ENCODE data around the gene COQ8B. TPM values are rescaled to one million over a fixed set of nuclear protein-coding genes. Genes with fewer than 3 reads are reported as not detected.

Gene COQ8B
- total RNA-seq, 1 donor from 2014 or later: 49.9 TPM

- Mint-ChIP-seq H3K27me3 (ENCODE audit: unreplicated experiment) (peaks cover 9% of the 10 kb centered on the region), H3K4me3 (ENCODE audit: unreplicated experiment) (peak overlapping the region; percentile 80), H3K4me1 (ENCODE audit: low read depth, unreplicated experiment) (peaks cover 23% of the 10 kb centered on the region), H3K9me3 (ENCODE audit: unreplicated experiment) (peaks cover 12% of the 10 kb centered on the region), H3K36me3 (ENCODE audit: unreplicated experiment) (no peaks in the 10 kb centered on the region), H3K27ac (ENCODE audit: unreplicated experiment) (peak overlapping the region; percentile 98)
- TF ChIP-seq CTCF (IDR thresholded peaks at IDR 0.05; ENCODE audit: partially characterized antibody, unreplicated experiment): no peak
- DNase-seq: no peak
These were observed 24.5 kb downstream of the COQ8B start for GRCh38 chr19:40692212-40692551.

GRCh38 chr19:40691421-40692211 is 25.1 kb downstream of the COQ8B start:
- Mint-ChIP-seq H3K27ac (ENCODE audit: unreplicated experiment) (peak overlapping the region; percentile 98), H3K36me3 (ENCODE audit: unreplicated experiment) (no peaks in the 10 kb centered on the region)
- no peak for TF ChIP-seq CTCF (IDR thresholded peaks at IDR 0.05; ENCODE audit: partially characterized antibody, unreplicated experiment)

GRCh38 chr19:40690693-40691420 is 25.8 kb downstream of the COQ8B start:
- Mint-ChIP-seq H3K4me1 (ENCODE audit: low read depth, unreplicated experiment) (peaks cover 18% of the 10 kb centered on the region), H3K4me3 (ENCODE audit: unreplicated experiment) (peak overlapping the region; percentile 85), H3K27me3 (ENCODE audit: unreplicated experiment) (peaks cover 9% of the 10 kb centered on the region), H3K9me3 (ENCODE audit: unreplicated experiment) (peaks cover 12% of the 10 kb centered on the region), H3K27ac (ENCODE audit: unreplicated experiment) (peak overlapping the region; percentile 98), H3K36me3 (ENCODE audit: unreplicated experiment) (peaks cover under 1% of the 10 kb centered on the region)
- no peak for TF ChIP-seq CTCF (IDR thresholded peaks at IDR 0.05; ENCODE audit: partially characterized antibody, unreplicated experiment)
- peak; percentile 97 for DNase-seq

More at GRCh38 chr19:40691421-40692211, 25.1 kb downstream of the COQ8B start:
- H3K4me1 Mint-ChIP-seq (ENCODE audit: low read depth, unreplicated experiment): peaks cover 21% of the 10 kb centered on the region
- H3K4me3 Mint-ChIP-seq (ENCODE audit: unreplicated experiment): peak overlapping the region; percentile 85
- peaks cover 9% of the 10 kb centered on the region for H3K27me3 Mint-ChIP-seq (ENCODE audit: unreplicated experiment)
- DNase-seq: peak; percentile 89
- H3K9me3 Mint-ChIP-seq (ENCODE audit: unreplicated experiment): peaks cover 12% of the 10 kb centered on the region

GRCh38 chr19:40690050-40690692 is 26.5 kb downstream of the COQ8B start, which contains the start of gene NUMBL:
Gene NUMBL, minus strand, starts transcription at chr19:40690651. Its CDS starts 168 bp downstream, at chr19:40690483.
- peaks cover 9% of the 10 kb centered on the region for H3K27me3 Mint-ChIP-seq (ENCODE audit: unreplicated experiment)
- peaks cover 12% of the 10 kb centered on the region for H3K9me3 Mint-ChIP-seq (ENCODE audit: unreplicated experiment)
- no peak for TF ChIP-seq CTCF (IDR thresholded peaks at IDR 0.05; ENCODE audit: partially characterized antibody, unreplicated experiment)
- DNase-seq: no peak
- peaks cover 20% of the 10 kb centered on the region for H3K4me1 Mint-ChIP-seq (ENCODE audit: low read depth, unreplicated experiment)
- peak within 1 kb of the TSS; percentile 85 for H3K4me3 Mint-ChIP-seq (ENCODE audit: unreplicated experiment)
- peaks cover 8% of the 10 kb centered on the region for H3K36me3 Mint-ChIP-seq (ENCODE audit: unreplicated experiment)
- peak within 1 kb of the TSS; percentile 98 for H3K27ac Mint-ChIP-seq (ENCODE audit: unreplicated experiment)
